ENCODE data around the gene SMIM20.

GRCh38 chr4:25916870-25917269 is 2.9 kb downstream of the SMIM20 start:
- TF ChIP-seq POLR2A (IDR thresholded peaks at IDR 0.05; ENCODE audit: low read depth, low read length) (no peak), POLR2AphosphoS5 (IDR thresholded peaks at IDR 0.05; ENCODE audit: low read depth, low read length) (no peak), TAF1 (IDR thresholded peaks at IDR 0.05; ENCODE audit: borderline replicate concordance, low read depth, low read length) (no peak)

Data from GM12892 (cell line).